WTC11 (cell line): ENCODE measurements around the gene PPP5C.

ENCODE experiments used
- ATF1 ChIP-seq: sonication (generic); formaldehyde crosslinking; IDR thresholded peaks from 2 replicates; pipeline ENCODE4 v1.8.1; 2023; ENCODE audit warnings: mild to moderate bottlenecking, moderate library complexity, missing genetic modification reagents
- ELF4 ChIP-seq: sonication (generic); formaldehyde crosslinking; IDR thresholded peaks from 2 replicates; pipeline ENCODE4 v1.8.1; 2022; ENCODE audit warnings: low read depth, mild to moderate bottlenecking, moderate library complexity, missing genetic modification reagents
- FOXP4 ChIP-seq: sonication (generic); formaldehyde crosslinking; IDR thresholded peaks from 2 replicates; pipeline ENCODE4 v1.8.0; 2022; ENCODE audit warnings: mild to moderate bottlenecking, missing genetic modification reagents
- PRDM15 ChIP-seq: sonication (generic); formaldehyde crosslinking; IDR thresholded peaks from 2 replicates; pipeline ENCODE4 v1.8.0; 2022; ENCODE audit warnings: missing genetic modification reagents
- TCF7 ChIP-seq: sonication (generic); formaldehyde crosslinking; IDR thresholded peaks from 2 replicates; pipeline ENCODE4 v1.8.0; 2022; ENCODE audit warnings: mild to moderate bottlenecking, low read depth, missing genetic modification reagents, moderate library complexity
- USF2 ChIP-seq: sonication (generic); formaldehyde crosslinking; IDR thresholded peaks from 2 replicates; pipeline ENCODE4 v1.8.1; 2023; ENCODE audit warnings: mild to moderate bottlenecking, missing genetic modification reagents, moderate library complexity
- ZNF121 ChIP-seq: sonication (generic); formaldehyde crosslinking; IDR thresholded peaks from 2 replicates; pipeline ENCODE4 v1.8.0; 2023; ENCODE audit warnings: missing genetic modification reagents
- TF ChIP-seq, protein P1 (sequence below): fragments of 200-600 bp; IDR thresholded peaks from 2 replicates; pipeline ENCODE4 v1.8.0; 2022; ENCODE audit warnings: antibody characterized with exemption
- TF ChIP-seq, protein P2 (sequence below): sonication (generic); formaldehyde crosslinking; IDR thresholded peaks from 2 replicates; pipeline ENCODE4 v1.8.1; 2022; ENCODE audit warnings: mild to moderate bottlenecking, moderate library complexity, missing genetic modification reagents

GRCh38 chr19:46319613-46320012 lies 27.3 kb upstream of the PPP5C start:
- TF ChIP-seq, protein P1, sequence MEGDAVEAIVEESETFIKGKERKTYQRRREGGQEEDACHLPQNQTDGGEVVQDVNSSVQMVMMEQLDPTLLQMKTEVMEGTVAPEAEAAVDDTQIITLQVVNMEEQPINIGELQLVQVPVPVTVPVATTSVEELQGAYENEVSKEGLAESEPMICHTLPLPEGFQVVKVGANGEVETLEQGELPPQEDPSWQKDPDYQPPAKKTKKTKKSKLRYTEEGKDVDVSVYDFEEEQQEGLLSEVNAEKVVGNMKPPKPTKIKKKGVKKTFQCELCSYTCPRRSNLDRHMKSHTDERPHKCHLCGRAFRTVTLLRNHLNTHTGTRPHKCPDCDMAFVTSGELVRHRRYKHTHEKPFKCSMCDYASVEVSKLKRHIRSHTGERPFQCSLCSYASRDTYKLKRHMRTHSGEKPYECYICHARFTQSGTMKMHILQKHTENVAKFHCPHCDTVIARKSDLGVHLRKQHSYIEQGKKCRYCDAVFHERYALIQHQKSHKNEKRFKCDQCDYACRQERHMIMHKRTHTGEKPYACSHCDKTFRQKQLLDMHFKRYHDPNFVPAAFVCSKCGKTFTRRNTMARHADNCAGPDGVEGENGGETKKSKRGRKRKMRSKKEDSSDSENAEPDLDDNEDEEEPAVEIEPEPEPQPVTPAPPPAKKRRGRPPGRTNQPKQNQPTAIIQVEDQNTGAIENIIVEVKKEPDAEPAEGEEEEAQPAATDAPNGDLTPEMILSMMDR: no peak
- TF ChIP-seq USF2 (CRISPR knock-in tag) (no peak), ZNF121 (no peak), ELF4 (no peak), TCF7 (CRISPR knock-in tag) (no peak), PRDM15 (CRISPR knock-in tag) (no peak), FOXP4 (no peak), ATF1 (no peak)
- TF ChIP-seq, protein P2, sequence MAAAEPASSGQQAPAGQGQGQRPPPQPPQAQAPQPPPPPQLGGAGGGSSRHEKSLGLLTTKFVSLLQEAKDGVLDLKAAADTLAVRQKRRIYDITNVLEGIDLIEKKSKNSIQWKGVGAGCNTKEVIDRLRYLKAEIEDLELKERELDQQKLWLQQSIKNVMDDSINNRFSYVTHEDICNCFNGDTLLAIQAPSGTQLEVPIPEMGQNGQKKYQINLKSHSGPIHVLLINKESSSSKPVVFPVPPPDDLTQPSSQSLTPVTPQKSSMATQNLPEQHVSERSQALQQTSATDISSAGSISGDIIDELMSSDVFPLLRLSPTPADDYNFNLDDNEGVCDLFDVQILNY (CRISPR knock-in tag): no peak
